C4-2B (cell line): Measurements from ENCODE around the gene A2M.

Experiments
- ZFX ChIP-seq: fragments of 450-650 bp; IDR thresholded peaks from 2 replicates; pipeline ENCODE4 v1.6.1; 2017
- TF ChIP-seq, protein P1 (sequence below): fragments of 450-650 bp; conservative IDR thresholded peaks from 2 replicates; pipeline ENCODE4 v1.5.1; 2017; ENCODE audit warnings: mild to moderate bottlenecking

DNA sequence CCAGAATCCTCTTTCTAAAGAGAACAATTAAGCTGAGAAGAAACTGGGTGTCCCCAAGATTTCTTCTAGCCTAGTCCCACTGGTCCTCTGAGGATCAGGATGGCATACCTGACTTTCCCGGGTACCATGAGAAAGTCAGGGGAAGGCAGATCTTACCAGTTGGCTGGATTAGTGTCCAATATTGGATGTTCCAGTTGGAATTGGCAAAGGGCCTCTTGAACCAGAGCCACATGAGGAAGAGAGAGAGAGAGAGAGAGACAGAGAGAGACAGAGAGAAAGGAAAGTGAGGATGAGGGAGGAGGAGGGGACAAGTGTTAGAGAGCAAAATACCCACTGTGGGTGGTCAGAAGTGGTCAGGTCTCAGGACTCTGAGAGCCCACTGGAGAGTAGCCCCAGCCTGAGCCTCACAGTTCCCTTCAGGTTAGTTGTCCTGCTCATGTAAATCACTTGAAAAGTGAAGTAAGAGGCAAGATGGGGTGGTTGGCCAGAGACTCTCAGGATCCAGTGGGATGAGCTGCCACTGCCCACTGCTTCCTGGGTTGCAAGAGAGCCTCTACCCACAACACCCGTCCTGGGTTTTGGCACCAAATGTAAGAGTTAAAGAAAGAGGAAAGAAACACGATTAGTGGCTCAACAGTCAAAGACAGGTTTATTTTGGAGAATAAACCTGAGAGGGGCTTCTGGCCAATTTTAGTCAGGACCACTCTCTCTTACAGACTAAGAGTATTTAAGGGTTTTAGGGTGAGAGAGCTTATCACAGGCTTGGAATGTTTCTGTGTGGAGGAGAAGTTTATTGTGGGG, 28.4 kb upstream of the A2M start:
- TF ChIP-seq, protein P1, sequence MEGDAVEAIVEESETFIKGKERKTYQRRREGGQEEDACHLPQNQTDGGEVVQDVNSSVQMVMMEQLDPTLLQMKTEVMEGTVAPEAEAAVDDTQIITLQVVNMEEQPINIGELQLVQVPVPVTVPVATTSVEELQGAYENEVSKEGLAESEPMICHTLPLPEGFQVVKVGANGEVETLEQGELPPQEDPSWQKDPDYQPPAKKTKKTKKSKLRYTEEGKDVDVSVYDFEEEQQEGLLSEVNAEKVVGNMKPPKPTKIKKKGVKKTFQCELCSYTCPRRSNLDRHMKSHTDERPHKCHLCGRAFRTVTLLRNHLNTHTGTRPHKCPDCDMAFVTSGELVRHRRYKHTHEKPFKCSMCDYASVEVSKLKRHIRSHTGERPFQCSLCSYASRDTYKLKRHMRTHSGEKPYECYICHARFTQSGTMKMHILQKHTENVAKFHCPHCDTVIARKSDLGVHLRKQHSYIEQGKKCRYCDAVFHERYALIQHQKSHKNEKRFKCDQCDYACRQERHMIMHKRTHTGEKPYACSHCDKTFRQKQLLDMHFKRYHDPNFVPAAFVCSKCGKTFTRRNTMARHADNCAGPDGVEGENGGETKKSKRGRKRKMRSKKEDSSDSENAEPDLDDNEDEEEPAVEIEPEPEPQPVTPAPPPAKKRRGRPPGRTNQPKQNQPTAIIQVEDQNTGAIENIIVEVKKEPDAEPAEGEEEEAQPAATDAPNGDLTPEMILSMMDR: no peak
- TF ChIP-seq ZFX: no peak
